ENCODE data around the gene SOX15. TPM values are rescaled to one million over a fixed set of nuclear protein-coding genes. Genes with fewer than 3 reads are reported as not detected.

The SOX15 gene
- total and polyA plus RNA-seq, 8 donors = 0.31 to 2.0 (median 1.9) TPM; not detected in 1

DNA sequence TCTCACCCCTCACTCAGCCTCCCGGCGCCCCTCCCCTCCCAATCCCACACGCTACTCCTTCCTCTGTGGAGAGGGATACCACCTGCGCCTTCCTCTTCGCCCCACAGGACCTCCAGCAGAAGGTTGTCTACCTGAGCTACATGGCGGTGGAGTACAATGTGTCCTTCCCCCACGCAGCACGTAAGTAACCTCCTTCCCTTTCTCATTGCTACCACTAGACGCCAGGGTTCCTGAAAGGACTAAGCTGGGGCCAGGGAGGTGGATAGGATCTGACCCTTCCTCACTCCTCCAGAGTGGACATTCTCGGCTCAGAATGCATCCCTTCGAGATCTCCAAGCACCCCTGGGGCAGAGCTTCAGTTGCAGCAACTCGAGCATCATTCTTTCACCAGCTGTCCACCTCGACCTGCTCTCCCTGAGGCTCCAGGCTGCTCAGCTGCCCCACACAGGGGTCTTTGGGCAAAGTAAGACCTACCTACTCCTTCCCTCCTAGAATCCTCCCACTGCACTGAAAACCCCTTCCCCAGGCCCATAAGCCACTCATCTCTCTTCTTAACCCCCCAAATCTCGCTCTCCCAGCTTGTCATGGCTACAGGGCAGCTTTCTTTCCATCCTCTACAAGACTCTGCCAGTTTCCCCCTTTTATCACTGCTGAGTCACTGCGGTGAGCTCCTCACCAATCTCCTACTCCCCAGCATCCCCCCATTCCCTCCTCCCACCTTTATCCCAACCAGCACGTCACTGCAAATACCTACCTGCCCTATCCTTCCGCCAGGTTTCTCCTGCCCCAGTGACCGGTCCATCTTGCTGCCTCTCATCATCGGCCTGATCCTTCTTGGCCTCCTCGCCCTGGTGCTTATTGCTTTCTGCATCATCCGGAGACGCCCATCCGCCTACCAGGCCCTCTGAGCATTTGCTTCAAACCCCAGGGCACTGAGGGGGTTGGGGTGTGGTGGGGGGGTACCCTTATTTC, 9.0 kb downstream of the SOX15 start:
- intact Hi-C loops (cut with DNase I) = no loop called here
- Histone ChIP-seq H3K4me3 (peak overlapping the region in 1 of 2 donors; percentile 100), H3K4me1 (peaks cover 25 to 92% of the 10 kb centered on the region in 2 donors), H3K27me3 (no peaks in the 10 kb centered on the region), H3K9me3 (no peaks in the 10 kb centered on the region), H3K27ac (peak overlapping the region; percentile 84 to 98), H3K36me3 (peaks cover 0 to 50% of the 10 kb centered on the region in 2 donors)
- DNase-seq (no peak), ATAC-seq (no peak)
- TF ChIP-seq CTCF (IDR thresholded peaks at IDR 0.05) = no peak

- Histone ChIP-seq H3K4me1 (peaks cover 32 to 92% of the 10 kb centered on the region in 2 donors), H3K36me3 (peaks cover 0 to 59% of the 10 kb centered on the region in 2 donors), H3K27me3 (no peaks in the 10 kb centered on the region), H3K9me3 (no peaks in the 10 kb centered on the region), H3K4me3 (peak overlapping the region; percentile 12 to 100), H3K27ac (peak overlapping the region; percentile 84 to 98)
- no peak for ATAC-seq
- DNase-seq = no peak
- intact Hi-C loops (cut with DNase I) = no loop called here
- TF ChIP-seq CTCF (IDR thresholded peaks at IDR 0.05) = no peak
These were observed 9.9 kb downstream of the SOX15 start for GRCh38 chr17:7579834-7580603.

DNA sequence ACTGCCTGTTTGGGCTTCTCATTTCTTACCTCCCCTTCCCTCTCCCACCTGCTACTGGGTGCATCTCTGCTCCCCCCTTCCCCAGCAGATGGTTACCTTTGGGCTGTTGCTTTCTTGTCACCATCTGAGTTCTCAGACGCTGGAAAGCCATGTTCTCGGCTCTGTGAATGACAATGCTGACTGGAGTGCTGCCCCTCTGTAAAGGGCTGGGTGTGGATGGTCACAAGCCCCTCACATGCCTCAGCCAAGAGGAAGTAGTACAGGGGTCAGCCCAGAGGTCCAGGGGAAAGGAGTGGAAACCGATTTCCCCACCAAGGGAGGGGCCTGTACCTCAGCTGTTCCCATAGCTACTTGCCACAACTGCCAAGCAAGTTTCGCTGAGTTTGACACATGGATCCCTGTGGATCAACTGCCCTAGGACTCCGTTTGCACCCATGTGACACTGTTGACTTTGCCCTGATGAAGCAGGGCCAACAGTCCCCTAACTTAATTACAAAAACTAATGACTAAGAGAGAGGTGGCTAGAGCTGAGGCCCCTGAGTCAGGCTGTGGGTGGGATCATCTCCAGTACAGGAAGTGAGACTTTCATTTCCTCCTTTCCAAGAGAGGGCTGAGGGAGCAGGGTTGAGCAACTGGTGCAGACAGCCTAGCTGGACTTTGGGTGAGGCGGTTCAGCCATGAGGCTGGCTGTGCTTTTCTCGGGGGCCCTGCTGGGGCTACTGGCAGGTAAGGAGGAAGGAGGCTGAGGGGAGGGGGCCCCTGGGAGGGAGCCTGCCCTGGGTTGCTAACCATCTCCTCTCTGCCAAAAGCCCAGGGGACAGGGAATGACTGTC, 10.7 kb downstream of the SOX15 start, which contains the start of gene CD68:
Gene CD68 (plus strand): TSS at position 638 of the 833 bp plus-strand sequence. CDS start 40 bp downstream, at position 678.
- intact Hi-C loops (cut with DNase I) = no loop called here
- peaks cover 0 to 67% of the 10 kb centered on the region in 2 donors for H3K36me3 ChIP-seq
- no peaks in the 10 kb centered on the region for H3K27me3 ChIP-seq
- no peak for TF ChIP-seq CTCF (IDR thresholded peaks at IDR 0.05)
- ATAC-seq = peak; percentile 66
- peaks cover 40 to 92% of the 10 kb centered on the region in 2 donors for H3K4me1 ChIP-seq
- peak in 2 of 4 donors; percentile 64 to 89 for DNase-seq
- H3K4me3 ChIP-seq = peak within 1 kb of the TSS; percentile 12 to 100
- H3K9me3 ChIP-seq = no peaks in the 10 kb centered on the region
- H3K27ac ChIP-seq = peak within 1 kb of the TSS; percentile 84 to 98

- Histone ChIP-seq H3K9me3 (no peaks in the 10 kb centered on the region), H3K4me3 (peak overlapping the region in 1 of 2 donors; percentile 100), H3K27me3 (no peaks in the 10 kb centered on the region), H3K4me1 (peaks cover 33 to 86% of the 10 kb centered on the region in 2 donors), H3K27ac (peak overlapping the region; percentile 84 to 98), H3K36me3 (peaks cover 0 to 73% of the 10 kb centered on the region in 2 donors)
- ATAC-seq (no peak), DNase-seq (no peak)
- no peak for TF ChIP-seq CTCF (IDR thresholded peaks at IDR 0.05)
- intact Hi-C loops (cut with DNase I) = no loop called here
These were observed 12.3 kb downstream of the SOX15 start for GRCh38 chr17:7577327-7578199.
